ENCODE results near the gene CT47A7.

- TF ChIP-seq POLR2A (IDR thresholded peaks at IDR 0.05) (no peak), POLR2AphosphoS5 (IDR thresholded peaks at IDR 0.05) (no peak), EP300 (IDR thresholded peaks at IDR 0.05) (no peak)
These were observed 43.0 kb upstream of the CT47A7 start for GRCh38 chrX:120999413-120999812.

Measured in suprapubic skin (tissue), 4 donors.